Motor neuron (in vitro differentiated cells): ENCODE measurements around the gene KRT83. TPM values are rescaled to one million over a fixed set of nuclear protein-coding genes. Genes with fewer than 3 reads are reported as not detected.
A peak's percentile ranks its signal among the peaks of the same experiment; 100 is the strongest.

Experiments
- ATAC-seq, 8 experiments: fragments of 200-7000 bp; cut with Tn5 transposase; replicated peaks in 6 of 8; 2 replicates each; pipeline ENCODE4 v1.8.0; 2021; ENCODE audit warnings: mild to moderate bottlenecking in 8 of 8, moderate library complexity in 8 of 8
- H3K27ac ChIP-seq, 2 donors: fragments of 250-450 bp; sonication (Bioruptor Pico); 2 replicates each; pipeline ENCODE4 v1.9.0; 2021; ENCODE audit warnings: antibody characterized with exemption in 2 of 2, mild to moderate bottlenecking in 2 of 2, moderate library complexity in 1 of 2
- H3K4me1 ChIP-seq, 2 donors: fragments of 250-450 bp; sonication (Bioruptor Pico); replicated peaks in 1 of 2; 2 replicates each; pipeline ENCODE4 v1.6.1; 2021; ENCODE audit warnings: antibody characterized with exemption in 2 of 2, mild to moderate bottlenecking in 2 of 2, moderate library complexity in 1 of 2
- H3K4me3 ChIP-seq, 5 donors: fragments of 250-450 bp; sonication (Bioruptor Pico); 2 replicates each; pipeline ENCODE4 v1.9.0; 2021; ENCODE audit warnings: antibody characterized with exemption in 5 of 5, mild to moderate bottlenecking in 5 of 5, moderate library complexity in 4 of 5
- WGBS, 10 experiments: fragments of 450-650 bp; shearing (Covaris generic); methylation state at CpG; one replicate each; pipeline ENCODE4 v1.0.0; 2022; 5-methylcytosine and 5-hydroxymethylcytosine counted together
- in situ Hi-C, 9 experiments: fragments of 400-800 bp; cut with MboI; loops; one replicate each; pipeline ENCODE4 v1.15.0; 2021; ENCODE audit warnings: low sequenced_read_pairs in 9 of 9, low pct_unique_long_range_greater_than_20kb in 2 of 9; ENCODE audit not compliant: unreplicated experiment in 9 of 9
- total RNA-seq, 8 experiments: library from RNA; unstranded; fragments of 300-600 nt; gene quantifications; 2 replicates each; pipeline versions ENCODE4 v1.2.3 to v1.2.4, GENCODE V29; 2022

Gene KRT83
- under 1 TPM in 2 of 8 experiments, not detected in 6; 0.14 to 0.28 TPM for total RNA-seq

- in situ Hi-C loops, result loop anchor here in 2 of 9 experiments (10.0 kb wide), 1 partner anchor 166 kb away; no protein-coding TSS in a partner anchor
- no peak within 1 kb of the TSS for H3K27ac ChIP-seq
- WGBS, 10 experiments, result 75 to 100% (median 86%) methylated on average over 2 to 8 of the region's 35 CpGs; no CpG with 5 or more reads in 6 of the 10 experiments
- H3K4me3 ChIP-seq, result no peak within 1 kb of the TSS
- ATAC-seq, result no peak
- H3K4me1 ChIP-seq, result no peaks in the 10 kb centered on the region
These were observed at the start of gene KRT83 for GRCh38 chr12:52320784-52321400. KRT83 (minus strand) TSS chr12:52321398; CDS start chr12:52321335, 63 bp downstream.

- ATAC-seq, result no peak
- whole genome bisulfite sequencing, 10 experiments, result 37 to 83% (median 80%) methylated on average over 1 to 4 of the region's 6 CpGs; no CpG with 5 or more reads in 7 of the 10 experiments
- Histone ChIP-seq H3K4me3 (no peak overlapping the region), H3K4me1 (no peaks in the 10 kb centered on the region), H3K27ac (no peak overlapping the region)
- in situ Hi-C loops, result loop anchor here in 2 of 9 experiments (10.0 to 25.0 kb wide), 3 partner anchors 505 to 617 kb away; no protein-coding TSS in a partner anchor
These were observed 48.6 kb upstream of the KRT83 start for GRCh38 chr12:52369809-52370208.

GRCh38 chr12:52369211-52369610 is 48.0 kb upstream of the KRT83 start:
- no CpG with 5 or more reads among the region's 3 CpGs for WGBS, 10 experiments
- peak in 1 of 8 experiments; percentile 15 for ATAC-seq
- no peaks in the 10 kb centered on the region for H3K4me1 ChIP-seq
- in situ Hi-C loops, result loop anchor here in 1 of 9 experiments (25.0 kb wide), 2 partner anchors 518 to 618 kb away; no protein-coding TSS in a partner anchor
- no peak overlapping the region for H3K27ac ChIP-seq
- no peak overlapping the region for H3K4me3 ChIP-seq

- no peak overlapping the region for H3K27ac ChIP-seq
- 19 to 57% (median 50%) methylated on average over 1 to 2 of the region's 3 CpGs; no CpG with 5 or more reads in 5 of the 10 experiments for WGBS, 10 experiments
- ATAC-seq, result no peak
- H3K4me1 ChIP-seq, result no peaks in the 10 kb centered on the region
- in situ Hi-C loops, result loop anchor here in 1 of 9 experiments (25.0 kb wide), 2 partner anchors 519 to 619 kb away; no protein-coding TSS in a partner anchor
- no peak overlapping the region for H3K4me3 ChIP-seq
These were observed 47.3 kb upstream of the KRT83 start for GRCh38 chr12:52368508-52368907.

- ATAC-seq, result no peak
- WGBS, 10 experiments, result 8 to 89% (median 65%) methylated on average over 2 to 6 of the region's 6 CpGs; no CpG with 5 or more reads in 5 of the 10 experiments
- in situ Hi-C loops, result loop anchor here in 1 of 9 experiments (25.0 kb wide), 2 partner anchors 519 to 619 kb away; no protein-coding TSS in a partner anchor
- H3K27ac ChIP-seq, result no peak overlapping the region
- H3K4me3 ChIP-seq, result no peak overlapping the region
- H3K4me1 ChIP-seq, result no peaks in the 10 kb centered on the region
These were observed 46.7 kb upstream of the KRT83 start for GRCh38 chr12:52367876-52368275.

DNA sequence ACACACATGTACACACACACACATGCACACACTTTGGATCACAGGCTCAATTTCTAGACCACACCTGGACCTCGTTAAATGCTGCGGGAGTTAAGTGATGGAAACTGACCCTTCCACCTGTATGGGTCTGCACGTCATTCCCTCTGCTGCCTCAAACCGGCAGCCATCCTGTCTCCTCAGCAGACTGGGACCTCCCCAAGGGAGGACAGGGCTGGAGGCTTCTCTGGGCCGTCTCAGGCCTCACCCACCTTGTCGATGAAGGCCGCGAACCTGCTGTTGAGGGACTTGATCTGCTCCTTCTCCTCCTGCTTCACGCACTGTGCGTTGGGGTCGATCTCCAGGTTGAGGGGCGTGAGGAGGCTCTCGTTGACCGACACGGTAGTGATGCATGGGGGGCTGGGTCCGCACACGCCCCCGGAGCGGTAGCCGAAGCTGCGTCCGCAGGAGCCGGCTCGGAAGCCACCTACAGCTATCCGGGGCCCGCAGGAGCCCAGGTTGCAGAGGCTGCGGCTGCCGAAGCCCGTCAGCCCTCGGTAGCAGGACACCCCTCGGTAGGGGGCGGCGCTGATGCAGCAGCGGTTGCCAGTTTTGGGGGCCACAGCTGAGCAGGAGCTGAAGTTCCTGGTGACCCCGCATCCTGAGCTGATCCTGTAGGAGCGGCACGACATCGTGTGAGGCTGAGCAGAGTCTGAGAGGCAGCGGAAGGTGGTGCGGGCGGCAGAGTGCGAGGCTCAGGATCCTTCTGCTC is 45.7 kb upstream of the KRT83 start, which contains the start of gene KRT85:
Gene KRT85 (minus strand): TSS at position 744 of the 748 bp plus-strand sequence. CDS start 76 bp downstream, at position 668.
- no peak for ATAC-seq
- Histone ChIP-seq H3K4me3 (no peak within 1 kb of the TSS), H3K4me1 (no peaks in the 10 kb centered on the region), H3K27ac (no peak within 1 kb of the TSS)
- WGBS, 10 experiments, result 23 to 96% (median 85%) methylated on average over 2 to 22 of the region's 42 CpGs; no CpG with 5 or more reads in 4 of the 10 experiments
- in situ Hi-C loops, result loop anchor here in 1 of 9 experiments (25.0 kb wide), 2 partner anchors 520 to 620 kb away; no protein-coding TSS in a partner anchor

DNA sequence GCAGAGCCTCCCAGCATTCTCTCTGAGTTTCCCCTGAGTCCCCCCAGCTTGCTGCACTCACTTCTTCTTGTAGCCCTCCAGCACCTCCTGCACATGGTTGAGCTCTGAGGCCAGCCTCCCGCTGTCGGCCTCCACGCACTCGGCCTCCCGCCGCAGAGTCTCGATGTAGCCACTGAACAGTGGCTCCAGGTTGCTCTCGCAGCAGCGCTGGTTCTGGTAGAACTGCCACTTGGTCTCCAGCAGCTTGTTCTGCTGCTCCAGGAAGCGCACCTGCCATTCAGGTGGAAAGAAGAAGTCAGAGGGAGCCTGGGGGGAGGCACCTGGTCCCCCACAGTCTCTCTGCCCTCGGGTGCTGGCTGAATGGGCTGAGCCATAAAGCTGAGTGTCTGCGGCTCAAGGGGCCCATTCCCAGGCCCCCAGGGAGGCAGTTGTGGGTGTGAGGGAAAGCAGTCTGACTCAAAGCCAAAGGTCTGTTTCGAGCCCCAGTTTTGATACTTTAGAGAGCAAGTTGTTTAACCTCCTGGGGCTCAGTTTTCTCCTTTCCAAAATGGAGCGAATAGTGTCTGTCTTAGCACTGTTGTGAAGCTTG is 43.8 kb upstream of the KRT83 start:
- ATAC-seq, result no peak
- in situ Hi-C loops, result loop anchor here in 1 of 9 experiments (25.0 kb wide), 2 partner anchors 522 to 622 kb away; no protein-coding TSS in a partner anchor
- H3K4me3 ChIP-seq, result no peak overlapping the region
- no peaks in the 10 kb centered on the region for H3K4me1 ChIP-seq
- no peak overlapping the region for H3K27ac ChIP-seq
- WGBS, 10 experiments, result 6 to 84% (median 65%) methylated on average over 2 to 11 of the region's 14 CpGs; no CpG with 5 or more reads in 2 of the 10 experiments

- no peaks in the 10 kb centered on the region for H3K4me1 ChIP-seq
- WGBS, 10 experiments, result 0 to 93% (median 38%) methylated on average over 1 to 5 of the region's 7 CpGs; no CpG with 5 or more reads in 3 of the 10 experiments
- no peak overlapping the region for H3K4me3 ChIP-seq
- no peak overlapping the region for H3K27ac ChIP-seq
- in situ Hi-C loops, result loop anchor here in 1 of 9 experiments (25.0 kb wide), 2 partner anchors 523 to 623 kb away; no protein-coding TSS in a partner anchor
- ATAC-seq, result no peak
These were observed 42.9 kb upstream of the KRT83 start for GRCh38 chr12:52364061-52364460.

DNA sequence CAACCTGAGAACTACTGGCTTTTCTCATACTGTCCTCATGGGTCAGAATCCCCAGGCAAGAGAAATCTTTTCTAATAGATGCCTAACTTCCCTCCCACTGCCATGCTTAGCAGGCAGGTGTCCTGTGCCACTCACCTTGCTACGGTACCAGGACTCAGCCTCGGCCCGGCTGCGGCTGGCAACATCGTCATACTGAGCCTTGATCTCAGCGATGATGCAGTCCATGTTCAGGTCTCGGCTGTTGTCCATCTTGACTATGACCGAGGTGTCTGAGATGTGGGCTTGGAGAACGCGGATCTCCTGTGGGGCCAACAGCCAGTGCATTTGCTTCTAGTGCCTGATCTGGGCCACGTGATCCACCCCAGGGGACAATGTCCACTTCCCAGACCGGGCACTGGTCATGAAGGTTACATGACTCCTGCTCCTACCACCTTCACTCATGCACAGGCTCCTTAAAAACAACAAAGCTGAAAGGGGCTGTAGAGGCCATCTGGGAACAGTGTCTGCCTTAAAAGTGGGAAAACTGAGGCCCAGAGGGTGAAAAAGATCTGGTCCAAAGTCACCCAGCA is 42.0 kb upstream of the KRT83 start:
- in situ Hi-C loops, result loop anchor here in 1 of 9 experiments (25.0 kb wide), 2 partner anchors 524 to 624 kb away; no protein-coding TSS in a partner anchor
- Histone ChIP-seq H3K4me3 (no peak overlapping the region), H3K27ac (no peak overlapping the region), H3K4me1 (no peaks in the 10 kb centered on the region)
- ATAC-seq, result no peak
- 62 to 83% (median 73%) methylated on average over 2 to 7 of the region's 12 CpGs; no CpG with 5 or more reads in 6 of the 10 experiments for WGBS, 10 experiments

DNA sequence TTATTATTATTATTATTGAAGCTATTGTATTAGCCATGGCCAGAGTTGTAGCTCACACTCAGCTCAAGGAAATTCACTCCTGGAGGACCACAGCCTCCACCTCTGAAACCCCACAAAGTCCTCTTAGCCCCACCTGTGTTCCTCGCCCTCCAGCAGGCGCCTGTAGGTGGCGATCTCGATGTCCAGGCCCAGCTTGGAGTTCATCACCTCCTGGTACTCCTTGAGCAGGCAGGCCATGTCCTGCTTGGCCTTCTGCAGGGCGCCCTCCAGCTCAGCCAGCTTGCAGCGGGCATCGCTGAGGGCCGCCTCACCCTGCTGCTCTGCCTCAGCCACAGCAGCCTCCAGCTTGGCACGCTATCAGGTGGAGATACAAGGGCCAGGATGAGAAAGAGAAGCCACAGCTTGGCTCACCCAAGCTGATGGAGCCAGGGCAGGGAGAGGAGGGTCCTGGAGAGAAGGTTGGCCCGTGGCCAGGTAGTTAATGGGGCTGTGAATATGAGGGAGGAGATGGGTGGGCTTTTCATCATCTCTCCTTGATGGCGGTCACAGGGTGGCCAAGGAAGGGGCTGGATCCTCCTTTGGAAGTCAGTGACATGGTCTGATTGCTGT is 41.0 kb upstream of the KRT83 start:
- H3K27ac ChIP-seq, result no peak overlapping the region
- H3K4me3 ChIP-seq, result no peak overlapping the region
- WGBS, 10 experiments, result 46 to 82% (median 60%) methylated on average over 1 to 9 of the region's 11 CpGs; no CpG with 5 or more reads in 4 of the 10 experiments
- in situ Hi-C loops, result loop anchor here in 1 of 9 experiments (25.0 kb wide), 2 partner anchors 525 to 625 kb away; no protein-coding TSS in a partner anchor
- no peaks in the 10 kb centered on the region for H3K4me1 ChIP-seq
- no peak for ATAC-seq

DNA sequence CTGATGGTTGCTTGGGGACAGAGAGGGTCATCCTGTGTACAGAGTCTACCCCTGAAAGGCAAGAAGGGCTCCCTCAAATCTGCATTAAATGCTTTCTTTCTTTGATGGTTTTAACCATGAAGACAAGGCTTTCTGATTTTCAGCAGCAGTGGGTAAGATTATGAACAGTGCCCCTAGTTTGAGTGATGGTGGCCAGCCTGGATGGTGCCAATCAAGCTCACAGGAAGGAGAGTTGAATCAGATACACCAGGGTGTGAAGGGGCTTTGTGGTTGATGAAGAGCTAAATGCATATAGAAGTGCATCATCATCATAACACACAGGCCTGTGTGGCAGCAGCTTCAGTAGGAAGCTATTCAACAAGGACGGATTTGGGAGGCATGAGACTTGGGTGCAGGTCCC is 40.4 kb upstream of the KRT83 start:
- no peak overlapping the region for H3K4me3 ChIP-seq
- H3K27ac ChIP-seq, result no peak overlapping the region
- no peaks in the 10 kb centered on the region for H3K4me1 ChIP-seq
- WGBS, 10 experiments, result 100% methylated on average over 1 of the region's 1 CpG; no CpG with 5 or more reads in 7 of the 10 experiments
- in situ Hi-C loops, result loop anchor here in 1 of 9 experiments (25.0 kb wide), 2 partner anchors 526 to 626 kb away; no protein-coding TSS in a partner anchor
- no peak for ATAC-seq
